Measurements from ENCODE around the gene UNC5C.

GRCh38 chr4:95516528-95517017 is 32.2 kb downstream of the UNC5C start:
- TF ChIP-seq CTCF (IDR thresholded peaks at IDR 0.05) (no peak), POLR2AphosphoS5 (IDR thresholded peaks at IDR 0.05) (no peak), POLR2A (IDR thresholded peaks at IDR 0.05; ENCODE audit: low read depth) (no peak)
